ENCODE results near the gene NR4A3.

GRCh38 chr9:99782962-99783718 is 38.5 kb upstream of the NR4A3 start:
- TF ChIP-seq ZFP30 (CRISPR knock-in tag; IDR thresholded peaks at IDR 0.05) (no peak), ZNF565 (CRISPR knock-in tag; conservative IDR thresholded peaks at IDR 0.05; ENCODE audit: low read depth) (no peak), CSDC2 (CRISPR knock-in tag; IDR thresholded peaks at IDR 0.05) (no peak), POU6F1 (CRISPR knock-in tag; IDR thresholded peaks at IDR 0.05; ENCODE audit: borderline replicate concordance, low read depth) (no peak), ZFP3 (CRISPR knock-in tag; IDR thresholded peaks at IDR 0.05) (no peak), ESRRG (CRISPR knock-in tag; IDR thresholded peaks at IDR 0.05) (no peak), CREB5 (CRISPR knock-in tag; IDR thresholded peaks at IDR 0.05; ENCODE audit: low read depth) (no peak), RARB (CRISPR knock-in tag; IDR thresholded peaks at IDR 0.05) (no peak), TCF4 (CRISPR knock-in tag; IDR thresholded peaks at IDR 0.05; ENCODE audit: borderline replicate concordance) (no peak)

All from SK-N-SH treated with all-trans-retinoic acid at 6 μM for 48 hours (cell line).